Measurements from ENCODE around the gene PPP3CB.

GRCh38 chr10:73537288-73537687, 41.5 kb upstream of the PPP3CB start:
- TF ChIP-seq POLR2AphosphoS5 (IDR thresholded peaks at IDR 0.05; ENCODE audit: borderline replicate concordance, low read depth, low read length) (no peak), EZH2 (IDR thresholded peaks at IDR 0.05) (no peak), FOXP2 (optimal IDR thresholded peaks at IDR 0.05; ENCODE audit: control extremely low read depth, extremely low read length, insufficient read depth) (no peak)
